Lower leg skin (tissue), 3 donors: Measurements from ENCODE around the gene TWSG1.

Source experiments
- POLR2A ChIP-seq, 2 donors: fragments of 450-650 bp; IDR thresholded peaks; one replicate each; pipeline ENCODE4 v1.6.1; 2016 to 2017; ENCODE audit warnings: antibody characterized with exemption in 2 of 2, mild to moderate bottlenecking in 1 of 2, moderate library complexity in 1 of 2
- TF ChIP-seq, protein P1 (sequence below), 3 donors: fragments of 450-650 bp; IDR thresholded peaks; one replicate each; pipeline ENCODE4 v1.5.1; 2016; ENCODE audit warnings: antibody characterized with exemption in 3 of 3, mild to moderate bottlenecking in 3 of 3, moderate library complexity in 2 of 3

- TF ChIP-seq, protein P1, sequence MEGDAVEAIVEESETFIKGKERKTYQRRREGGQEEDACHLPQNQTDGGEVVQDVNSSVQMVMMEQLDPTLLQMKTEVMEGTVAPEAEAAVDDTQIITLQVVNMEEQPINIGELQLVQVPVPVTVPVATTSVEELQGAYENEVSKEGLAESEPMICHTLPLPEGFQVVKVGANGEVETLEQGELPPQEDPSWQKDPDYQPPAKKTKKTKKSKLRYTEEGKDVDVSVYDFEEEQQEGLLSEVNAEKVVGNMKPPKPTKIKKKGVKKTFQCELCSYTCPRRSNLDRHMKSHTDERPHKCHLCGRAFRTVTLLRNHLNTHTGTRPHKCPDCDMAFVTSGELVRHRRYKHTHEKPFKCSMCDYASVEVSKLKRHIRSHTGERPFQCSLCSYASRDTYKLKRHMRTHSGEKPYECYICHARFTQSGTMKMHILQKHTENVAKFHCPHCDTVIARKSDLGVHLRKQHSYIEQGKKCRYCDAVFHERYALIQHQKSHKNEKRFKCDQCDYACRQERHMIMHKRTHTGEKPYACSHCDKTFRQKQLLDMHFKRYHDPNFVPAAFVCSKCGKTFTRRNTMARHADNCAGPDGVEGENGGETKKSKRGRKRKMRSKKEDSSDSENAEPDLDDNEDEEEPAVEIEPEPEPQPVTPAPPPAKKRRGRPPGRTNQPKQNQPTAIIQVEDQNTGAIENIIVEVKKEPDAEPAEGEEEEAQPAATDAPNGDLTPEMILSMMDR (IDR thresholded peaks at IDR 0.05) = no peak
- no peak for TF ChIP-seq POLR2A (IDR thresholded peaks at IDR 0.05)
These were observed 65.6 kb downstream of the TWSG1 start for GRCh38 chr18:9400197-9400596.
